Heart right ventricle (tissue), 16 donors: ENCODE data around the gene NUDT5. TPM values are rescaled to one million over a fixed set of nuclear protein-coding genes. Genes with fewer than 3 reads are reported as not detected.

Experiments used
- ATAC-seq, 8 donors: fragments of 200-7000 bp; cut with Tn5 transposase; one replicate each; pipeline ENCODE4 v1.9.1; 2020; ENCODE audit warnings: mild to moderate bottlenecking in 8 of 8, moderate library complexity in 8 of 8, moderate number of reproducible peaks in 1 of 8
- DNase-seq, 2 donors: peaks; one replicate each; pipeline ENCODE4 v3.0.0-alpha.2; 2020
- H3K27ac ChIP-seq, 10 donors: fragments of 200-600 bp; sonication (generic) in 2 of 10; one replicate each; pipeline versions ENCODE4 v1.5.0 to v1.8.0; 2020 to 2022; ENCODE audit warnings: mild to moderate bottlenecking in 3 of 10
- H3K27me3 ChIP-seq, 7 donors: fragments of 200-600 bp; one replicate each; pipeline ENCODE4 v1.8.0; 2021 to 2022; ENCODE audit warnings: mild to moderate bottlenecking in 2 of 7
- H3K36me3 ChIP-seq, 9 donors: fragments of 200-600 bp; sonication (generic) in 1 of 9; one replicate each; pipeline versions ENCODE4 v1.5.0 to v1.8.0; 2020 to 2022; ENCODE audit warnings: mild to moderate bottlenecking in 2 of 9
- H3K4me1 ChIP-seq, 9 donors: fragments of 200-600 bp; sonication (generic) in 1 of 9; one replicate each; pipeline versions ENCODE4 v1.5.0 to v1.8.0; 2020 to 2022; ENCODE audit warnings: mild to moderate bottlenecking in 4 of 9
- H3K4me3 ChIP-seq, 10 donors: fragments of 200-600 bp; sonication (generic) in 2 of 10; one replicate each; pipeline versions ENCODE4 v1.5.0 to v1.8.0; 2020 to 2022; ENCODE audit warnings: mild to moderate bottlenecking in 7 of 10, moderate library complexity in 2 of 10
- H3K9me3 ChIP-seq, 11 donors: fragments of 200-600 bp in 10 of 11; sonication (generic) in 2 of 11; one replicate each; pipeline versions ENCODE4 v1.5.0 to v1.8.0; 2013 to 2022; ENCODE audit warnings: mild to moderate bottlenecking in 2 of 11, control low read depth in 1 of 11, moderate library complexity in 1 of 11
- CTCF ChIP-seq, 9 donors: fragments of 200-600 bp; sonication (generic) in 2 of 9; IDR thresholded peaks; one replicate each; pipeline versions ENCODE4 v1.5.0 to v1.8.0; 2021 to 2022; ENCODE audit warnings: antibody characterized with exemption in 9 of 9, mild to moderate bottlenecking in 5 of 9, moderate library complexity in 1 of 9
- WGBS, 2 donors: extraction: QIAGEN DNeasy Blood & Tissue Kit; methylation state at CpG; one replicate each; pipeline ENCODE4 v1.1.7; 2013; ENCODE audit warnings: inconsistent platforms in 1 of 2; 5-methylcytosine and 5-hydroxymethylcytosine counted together
- intact Hi-C, 10 donors: fragments of 100-400 bp; cut with DNase I; formaldehyde crosslinking; loops; one replicate each; pipeline versions ENCODE4 v1.11.1 to v1.14.2; 2022
- polyA plus RNA-seq, 2 donors: library from polyadenylated mRNA; stranded (reverse); fragments of 200-250 nt; gene quantifications; one replicate each; pipeline ENCODE4 v1.2.3, GENCODE V29; 2013
- total RNA-seq, 10 donors: library from RNA; stranded (reverse); fragmentation: NEBNext Ultra II Directional in 3 of 10; extraction: Animal tissue kit (Norgen Biotek cat#: 25700) in 3 of 10; gene quantifications; one replicate each; pipeline versions ENCODE4 v1.2.1 to v1.2.4, GENCODE V29; 2021 to 2023
- donor health status: Arrhythmogenic right ventricular cardiomyopathy.
- donor health status: ischemic (EF 13 %, LVEDD 7.1; RV severe dilation, severe dysfunction).
- donor health status: healthy with polysubstance abuse.
- donor health status: DM: no; HTN: yes; CAD: no.
- donor health status: DM: no; HTN: no; CAD: no.
- donor health status: ischemic (EF 25% LVEDD 6.9; RV normal size, moderate dysfunction).
- donor health status: ischemic (EF 25% LVEDD 5.7; RV mildly dilated, moderate dysfunction).
- donor health status: healthy.
- donor health status: DM: yes; HTN: yes; CAD: no.
- donor health status: Ischemic cardiomyopathy.
- donor health status: ischemic (EF 35%, LVEDD 5.7; RV mildly dilated, moderate dysfunction).
- donor health status: nonischemic (EF 11% LVEDD 7.7; RV severe dilation, severe dysfunction).
- donor health status: DM: yes; HTN: yes; CAD: no.
- donor health status: PGD.
- donor health status: ischemic (EF 29% LVEDD 5.4; RV normal size, mild dysfunction).
- donor health status: nonischemic (EF 23%, LVEDD 6.1; RV moderate dilation, normal function).

Gene NUDT5
- total and polyA plus RNA-seq, 12 donors, result 3.3 to 22.9 (median 7.7) TPM

GRCh38 chr10:12191715-12192114 lies 4.0 kb downstream of the NUDT5 start:
- H3K36me3 ChIP-seq, result peaks cover 0 to 22% (median 0%) of the 10 kb centered on the region in 9 donors
- WGBS, 2 donors, result 75 to 86% methylated on average over 3 of the region's 3 CpGs

GRCh38 chr10:12189426-12189825 lies 6.3 kb downstream of the NUDT5 start:
- ATAC-seq, result no peak
- Histone ChIP-seq H3K9me3 (no peaks in the 10 kb centered on the region), H3K27ac (no peak overlapping the region), H3K4me3 (no peak overlapping the region), H3K36me3 (peaks cover 0 to 41% (median 17%) of the 10 kb centered on the region in 9 donors), H3K4me1 (peaks cover 0 to 34% (median 9%) of the 10 kb centered on the region in 9 donors), H3K27me3 (no peaks in the 10 kb centered on the region)
- TF ChIP-seq CTCF (IDR thresholded peaks at IDR 0.05), result no peak
- 97 to 98% methylated on average over 10 of the region's 10 CpGs for WGBS, 2 donors
- DNase-seq, result no peak
- intact Hi-C loops, result no loop called here

More at GRCh38 chr10:12191715-12192114, 4.0 kb downstream of the NUDT5 start:
- H3K27ac ChIP-seq, result no peak overlapping the region
- DNase-seq (no peak), ATAC-seq (no peak)
- no peak for TF ChIP-seq CTCF (IDR thresholded peaks at IDR 0.05)
- intact Hi-C loops, result no loop called here
- no peaks in the 10 kb centered on the region for H3K27me3 ChIP-seq
- no peaks in the 10 kb centered on the region for H3K9me3 ChIP-seq
- no peak overlapping the region for H3K4me3 ChIP-seq
- peaks cover 0 to 42% (median 19%) of the 10 kb centered on the region in 9 donors for H3K4me1 ChIP-seq

- intact Hi-C loops, result no loop called here
- Histone ChIP-seq H3K4me1 (peaks cover 0 to 26% (median 2%) of the 10 kb centered on the region in 9 donors), H3K4me3 (no peak overlapping the region)
Measured at GRCh38 chr10:12188656-12189055, 7.0 kb downstream of the NUDT5 start.

GRCh38 chr10:12187321-12187905 lies 8.3 kb downstream of the NUDT5 start:
- no peak for TF ChIP-seq CTCF (IDR thresholded peaks at IDR 0.05)
- Histone ChIP-seq H3K4me1 (peaks cover 0 to 18% (median 0%) of the 10 kb centered on the region in 9 donors), H3K9me3 (no peaks in the 10 kb centered on the region), H3K27me3 (no peaks in the 10 kb centered on the region), H3K36me3 (peaks cover 0 to 53% (median 17%) of the 10 kb centered on the region in 9 donors), H3K4me3 (no peak overlapping the region), H3K27ac (no peak overlapping the region)
- DNase-seq, result no peak
- ATAC-seq, result no peak
- 78 to 84% methylated on average over 5 of the region's 5 CpGs for WGBS, 2 donors
- intact Hi-C loops, result no loop called here

More at GRCh38 chr10:12188656-12189055, 7.0 kb downstream of the NUDT5 start:
- DNase-seq (no peak), ATAC-seq (no peak)
- H3K27ac ChIP-seq, result no peak overlapping the region
- no peak for TF ChIP-seq CTCF (IDR thresholded peaks at IDR 0.05)
- H3K9me3 ChIP-seq, result no peaks in the 10 kb centered on the region
- no peaks in the 10 kb centered on the region for H3K27me3 ChIP-seq
- 80 to 84% methylated on average over 6 of the region's 6 CpGs for WGBS, 2 donors
- peaks cover 0 to 49% (median 17%) of the 10 kb centered on the region in 9 donors for H3K36me3 ChIP-seq
